ENCODE measurements around the gene RNF26.

RNF26 gene

DNA sequence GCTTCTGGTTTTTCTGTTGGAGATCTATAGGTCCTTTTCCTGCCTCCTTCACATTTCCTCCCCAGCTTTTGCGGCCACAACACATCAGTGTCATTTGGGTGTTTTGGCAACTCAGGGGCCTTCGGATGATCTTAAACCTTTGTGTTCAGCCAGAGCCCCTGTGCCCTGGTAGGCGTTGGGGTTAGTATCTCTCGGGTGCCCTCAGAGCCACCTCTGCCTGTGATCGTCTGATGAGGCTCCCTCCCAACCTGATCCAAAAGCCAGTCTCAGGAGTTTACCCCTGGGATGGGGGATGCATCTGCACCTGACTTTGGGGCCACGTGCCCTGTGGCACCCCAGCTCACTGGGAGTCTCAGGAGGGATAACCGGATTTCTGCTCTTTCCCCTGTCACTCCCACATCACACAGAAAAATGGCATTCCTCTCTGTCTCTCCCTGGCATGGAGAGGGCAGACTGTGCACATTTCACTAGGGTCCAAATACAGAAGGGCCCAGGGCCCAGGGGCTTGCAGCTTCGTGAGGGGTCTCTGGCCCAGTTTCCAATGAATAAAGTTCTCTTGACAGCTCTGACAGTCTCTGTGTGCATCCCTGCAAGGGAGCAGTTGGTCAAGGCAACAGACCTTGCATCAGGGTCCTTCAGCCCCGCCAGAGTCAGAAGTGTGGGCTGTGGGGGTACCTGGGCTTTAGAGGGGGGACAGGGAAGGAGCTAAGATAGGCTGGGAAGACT is 2.6 kb downstream of the RNF26 start:
- DNase-seq (ENCODE audit: low read depth, low spot score), result no peak

DNA sequence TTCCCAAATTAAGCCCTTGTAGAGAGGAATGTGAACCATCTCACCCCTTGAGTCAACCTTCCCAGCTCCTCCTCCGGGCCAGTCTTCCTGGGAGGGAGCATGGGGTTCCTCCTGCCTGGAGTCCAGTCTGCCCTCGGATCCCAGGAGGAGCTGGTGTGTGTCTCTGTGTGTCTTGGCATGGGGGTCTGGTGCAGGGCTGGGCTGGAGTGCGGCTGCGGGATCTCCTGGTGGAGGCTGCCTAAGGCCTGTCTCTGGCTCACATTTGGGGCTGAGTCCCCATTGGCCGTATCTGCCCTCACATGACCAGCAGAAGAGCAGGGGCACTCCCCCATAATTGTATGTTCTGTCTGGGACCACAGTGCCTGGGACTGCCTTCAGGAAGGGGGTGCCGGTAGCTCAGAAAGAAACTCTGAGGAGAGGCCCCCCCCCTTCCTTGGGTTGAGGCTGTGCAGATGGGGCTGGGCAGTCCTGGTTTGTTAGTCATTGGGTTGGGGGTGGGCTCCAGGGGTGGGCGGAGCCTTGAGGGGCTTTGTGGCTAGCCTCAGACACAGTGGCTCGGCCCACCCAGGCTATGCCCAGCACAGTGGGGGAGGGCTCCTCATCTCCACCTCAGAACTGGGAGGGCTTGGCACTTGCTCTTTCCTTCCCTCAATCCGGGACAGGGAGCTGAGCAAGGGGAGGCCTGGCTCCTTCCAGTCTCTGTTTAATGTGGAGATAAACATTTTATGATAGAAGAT is 3.4 kb downstream of the RNF26 start:
- no peak for DNase-seq (ENCODE audit: low read depth, low spot score)

DNA sequence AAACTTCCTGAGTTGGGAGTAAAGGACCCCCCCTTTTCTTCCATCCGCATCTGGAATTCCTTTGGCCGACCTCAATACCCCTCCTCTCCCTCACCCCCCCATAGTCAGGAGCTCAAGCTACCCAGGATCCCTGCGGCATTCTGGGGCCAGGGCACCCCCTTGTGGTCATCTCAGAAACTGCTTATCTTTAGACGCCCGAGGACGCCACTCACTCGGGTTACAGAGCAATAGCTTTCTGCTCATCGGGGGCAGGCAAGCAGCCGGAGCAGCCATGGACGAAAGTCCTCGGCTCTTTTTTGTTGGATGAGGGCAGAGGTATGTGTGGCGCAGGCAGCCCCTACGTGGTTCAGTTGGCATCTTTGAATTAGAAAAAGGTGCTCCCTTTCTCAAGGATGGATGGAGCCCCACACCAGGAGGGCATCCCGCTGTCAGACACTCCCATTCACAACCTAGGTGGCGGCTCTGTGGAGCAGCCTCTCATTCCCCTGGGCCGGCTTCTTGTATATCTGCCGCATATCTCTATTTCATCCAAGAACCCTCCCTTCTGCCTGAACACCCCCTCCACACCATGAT is 4.1 kb downstream of the RNF26 start:
- DNase-seq (ENCODE audit: low read depth, low spot score), result no peak

DNA sequence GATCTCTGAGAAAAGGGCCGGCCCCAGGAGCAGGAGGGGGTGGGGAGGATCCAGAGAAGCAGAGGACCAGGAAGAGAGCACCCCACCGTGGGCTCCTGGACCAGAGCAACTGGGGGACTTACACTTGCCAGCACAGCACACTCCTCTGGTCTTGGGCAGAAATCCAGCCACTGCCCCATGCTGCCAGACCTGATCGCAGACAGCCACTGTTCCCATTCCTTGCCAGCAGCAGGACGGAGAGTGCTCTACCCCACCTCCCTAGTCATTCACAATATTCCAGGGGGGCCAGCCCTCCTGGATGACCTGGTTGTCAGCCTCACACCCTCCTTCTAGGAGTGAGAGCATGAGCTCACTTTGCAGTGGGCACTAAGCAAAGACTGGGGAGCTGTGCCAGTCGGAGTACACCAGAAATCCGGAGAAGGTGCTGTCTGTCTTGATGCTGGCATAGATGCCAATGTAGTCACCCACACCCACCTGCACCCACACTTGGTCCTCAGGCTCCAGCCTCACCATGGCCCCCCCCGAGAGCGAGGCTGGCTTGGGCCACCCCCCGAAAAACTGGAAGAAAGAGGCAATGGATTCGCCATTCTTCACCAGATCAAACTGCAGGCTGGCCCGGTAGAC is 4.8 kb downstream of the RNF26 start:
- no peak for DNase-seq (ENCODE audit: low read depth, low spot score)

DNA sequence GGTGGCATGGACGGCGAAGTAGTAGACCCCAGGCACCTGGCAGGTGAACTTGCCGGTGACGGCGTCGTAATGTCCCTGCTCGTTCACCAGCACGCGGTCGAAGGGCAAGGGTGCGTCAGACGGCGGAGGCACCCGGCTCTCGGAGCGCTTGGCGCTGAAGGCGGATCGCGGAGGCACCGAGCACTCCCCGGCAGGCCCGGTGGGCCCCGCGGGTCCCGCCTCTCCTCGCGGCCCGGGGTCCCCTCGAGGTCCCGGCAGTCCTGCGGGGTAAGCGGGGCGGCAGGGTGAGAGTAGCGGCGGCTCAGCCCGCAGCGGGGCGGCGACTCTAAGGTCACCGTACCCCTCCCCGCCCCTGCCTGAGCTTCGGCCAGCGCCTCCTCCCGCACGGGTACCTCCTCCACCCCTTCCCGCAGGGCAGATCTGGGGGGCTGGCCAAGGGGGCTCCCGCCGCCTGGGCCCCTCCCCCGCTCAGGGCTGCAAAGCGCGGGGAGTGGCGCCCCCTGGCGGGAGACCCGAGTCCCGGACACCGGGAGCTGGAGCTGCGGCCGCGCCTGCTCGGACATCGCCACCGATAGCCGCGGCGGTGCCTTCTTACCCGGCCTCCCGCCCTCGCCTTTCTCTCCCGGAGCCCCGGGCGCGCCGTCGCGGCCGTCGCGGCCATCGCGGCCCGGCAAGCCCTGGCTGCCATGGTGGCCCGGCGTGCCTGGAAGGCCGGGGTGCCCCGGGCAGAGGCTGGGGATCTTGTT is 5.4 kb downstream of the RNF26 start:
- no peak for DNase-seq (ENCODE audit: low read depth, low spot score)

DNA sequence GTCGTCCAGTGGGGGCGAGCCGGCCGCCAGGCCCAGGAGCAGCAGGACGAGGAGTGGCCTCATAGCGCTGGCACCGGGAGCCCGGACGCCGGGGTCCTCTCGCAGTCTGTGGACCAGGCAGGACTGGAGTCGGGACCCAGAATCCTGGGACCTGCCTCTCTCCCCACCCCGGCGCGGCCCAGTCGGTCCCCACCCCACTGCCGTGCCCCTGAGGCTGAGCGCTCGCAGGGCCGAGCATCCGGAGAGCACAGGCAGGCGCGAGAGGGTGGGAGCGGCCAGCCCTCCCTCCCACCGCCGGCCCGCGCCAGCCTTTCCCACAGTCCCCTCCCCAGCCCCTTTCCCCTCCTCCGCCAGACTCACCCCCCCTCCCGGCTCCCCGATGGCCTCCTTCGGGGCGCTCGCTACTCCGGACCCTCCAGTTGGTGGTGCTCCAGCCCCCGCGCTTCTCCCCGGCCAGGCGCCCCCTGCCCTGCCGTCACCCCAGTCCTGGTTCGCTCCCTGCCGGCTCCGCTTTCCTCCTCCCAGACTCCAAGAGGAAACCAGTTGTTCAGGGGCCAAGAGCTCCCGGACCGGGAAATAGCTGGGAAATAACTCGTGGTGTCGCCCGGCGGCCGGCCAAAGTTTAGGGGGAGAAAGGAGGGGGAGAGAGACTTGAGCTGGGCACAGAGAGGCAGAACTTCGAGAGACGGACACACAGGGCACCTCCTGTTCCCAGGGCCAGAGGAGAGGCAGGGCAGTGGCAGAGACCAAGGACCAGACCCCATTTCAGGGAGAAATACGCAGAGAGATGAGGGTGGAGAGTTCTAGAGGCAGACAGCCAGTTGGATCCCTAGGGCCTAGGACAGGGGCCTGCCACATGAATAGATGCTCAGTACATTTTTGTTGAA is 6.3 kb downstream of the RNF26 start, which contains the start of gene C1QTNF5:
Gene C1QTNF5, minus strand, starts transcription at position 549 of the 887 bp plus-strand sequence. Its CDS starts 486 bp downstream, at position 63.
- DNase-seq (ENCODE audit: low read depth, low spot score), result no peak

DNA sequence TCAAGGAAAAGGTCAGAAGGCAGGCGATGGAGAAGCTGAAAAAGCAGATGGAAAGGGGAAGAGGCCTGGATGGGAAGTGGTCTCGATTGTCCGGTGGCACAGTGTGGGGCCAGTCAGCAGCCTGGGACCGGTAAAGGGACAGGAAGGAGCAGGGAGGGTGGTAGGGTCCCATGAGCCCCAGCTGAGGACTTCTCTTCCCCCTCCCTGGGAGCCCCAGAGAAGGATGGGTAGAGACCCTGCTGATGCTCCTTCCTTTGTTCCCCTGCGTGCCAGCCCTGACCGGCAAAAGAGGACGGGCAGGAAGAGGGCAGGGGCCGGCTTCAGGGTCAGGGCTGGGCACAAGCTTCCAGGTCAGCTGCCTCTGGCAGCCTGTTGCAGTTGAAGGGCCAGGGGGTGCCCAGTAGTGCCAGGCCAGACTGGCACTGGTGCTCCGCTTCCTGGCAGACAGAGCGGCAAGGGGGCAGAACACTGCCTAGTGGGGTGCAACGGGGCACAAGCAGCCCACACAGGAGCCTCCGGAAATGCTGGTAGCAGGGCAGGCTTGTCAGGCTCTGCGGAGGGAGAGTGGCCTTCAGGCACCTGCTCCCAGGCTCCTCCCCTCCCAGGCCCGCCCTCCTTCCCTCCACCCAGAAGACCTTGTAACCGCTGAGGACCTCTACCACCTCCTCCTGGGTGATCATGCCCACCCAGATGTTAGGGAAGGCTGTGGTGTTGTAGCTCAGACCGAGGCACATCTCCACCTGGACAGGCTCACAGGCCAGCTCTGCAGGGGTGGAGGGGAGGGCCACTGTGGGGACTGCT is 7.1 kb downstream of the RNF26 start:
- no peak for DNase-seq (ENCODE audit: low read depth, low spot score)

DNA sequence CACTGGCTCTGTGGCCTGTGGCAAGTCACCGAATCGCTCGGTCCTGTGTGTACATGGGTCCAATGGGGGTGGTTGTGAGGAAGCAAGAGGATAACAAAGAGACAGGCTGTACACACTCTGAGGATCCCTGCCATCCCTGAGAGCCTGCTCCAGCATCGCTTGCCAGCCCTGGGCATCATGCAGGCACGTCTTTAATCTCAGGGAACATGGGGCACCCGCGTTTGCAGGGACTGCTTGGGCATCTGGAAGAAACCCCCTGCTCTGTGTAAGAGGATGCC is 7.6 kb downstream of the RNF26 start:
- no peak for DNase-seq (ENCODE audit: low read depth, low spot score)

DNA sequence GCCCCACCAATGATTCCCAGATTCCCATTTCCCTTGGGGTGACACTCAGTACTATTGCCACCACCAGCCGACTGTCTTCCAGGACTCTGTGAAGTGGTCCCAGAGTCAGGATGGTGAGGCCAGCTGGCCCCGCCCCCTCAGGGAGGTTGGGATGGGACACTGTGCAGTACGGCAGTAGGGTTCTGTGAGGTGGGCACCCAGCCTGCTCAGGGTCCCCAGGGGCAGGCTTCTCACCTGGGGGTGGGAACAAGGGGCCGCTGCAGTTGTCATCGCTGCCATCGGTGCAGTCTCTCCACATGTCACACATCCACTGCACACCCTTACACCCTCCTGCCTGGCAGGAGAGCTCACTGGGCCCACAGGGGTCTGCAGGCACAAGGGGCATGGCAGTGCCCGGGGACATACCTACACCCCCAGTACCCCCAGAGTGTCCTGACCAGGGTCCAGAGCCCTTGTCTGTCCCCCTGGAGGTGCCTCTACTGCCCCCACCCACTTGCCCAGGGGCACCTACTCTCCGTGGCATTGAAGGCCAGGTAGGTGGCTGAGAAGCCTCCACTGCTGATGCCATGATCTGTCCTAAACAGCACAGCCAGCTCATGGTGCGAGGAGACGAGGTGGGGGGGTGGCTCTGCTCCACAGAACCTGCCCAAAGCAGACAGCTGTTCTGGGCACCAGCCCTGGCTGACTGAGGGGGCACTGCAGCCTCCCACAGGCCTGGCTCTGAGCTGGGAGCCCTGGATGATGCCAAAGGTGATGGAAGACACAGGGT is 8.2 kb downstream of the RNF26 start:
- no peak for DNase-seq (ENCODE audit: low read depth, low spot score)

DNA sequence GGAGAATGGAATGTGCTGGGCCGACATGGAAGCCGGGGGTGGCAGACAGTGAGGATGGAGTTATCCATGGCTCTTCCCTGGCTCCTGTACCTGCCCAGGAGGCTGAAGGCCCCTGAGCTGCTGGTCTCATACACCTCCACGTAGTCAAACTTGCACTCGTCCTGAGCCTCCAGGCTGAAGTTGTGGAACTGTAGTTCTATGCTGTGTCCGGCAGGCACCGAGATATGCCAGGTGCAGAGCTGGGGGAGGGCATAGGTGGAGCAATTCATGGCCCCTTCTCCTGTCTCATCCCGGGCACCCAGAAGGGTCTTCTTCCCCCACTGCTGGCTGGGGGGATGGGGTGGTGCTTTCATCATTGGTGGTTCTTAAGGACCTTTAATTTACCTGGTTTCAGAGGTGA is 9.4 kb downstream of the RNF26 start:
- no peak for DNase-seq (ENCODE audit: low read depth, low spot score)

DNA sequence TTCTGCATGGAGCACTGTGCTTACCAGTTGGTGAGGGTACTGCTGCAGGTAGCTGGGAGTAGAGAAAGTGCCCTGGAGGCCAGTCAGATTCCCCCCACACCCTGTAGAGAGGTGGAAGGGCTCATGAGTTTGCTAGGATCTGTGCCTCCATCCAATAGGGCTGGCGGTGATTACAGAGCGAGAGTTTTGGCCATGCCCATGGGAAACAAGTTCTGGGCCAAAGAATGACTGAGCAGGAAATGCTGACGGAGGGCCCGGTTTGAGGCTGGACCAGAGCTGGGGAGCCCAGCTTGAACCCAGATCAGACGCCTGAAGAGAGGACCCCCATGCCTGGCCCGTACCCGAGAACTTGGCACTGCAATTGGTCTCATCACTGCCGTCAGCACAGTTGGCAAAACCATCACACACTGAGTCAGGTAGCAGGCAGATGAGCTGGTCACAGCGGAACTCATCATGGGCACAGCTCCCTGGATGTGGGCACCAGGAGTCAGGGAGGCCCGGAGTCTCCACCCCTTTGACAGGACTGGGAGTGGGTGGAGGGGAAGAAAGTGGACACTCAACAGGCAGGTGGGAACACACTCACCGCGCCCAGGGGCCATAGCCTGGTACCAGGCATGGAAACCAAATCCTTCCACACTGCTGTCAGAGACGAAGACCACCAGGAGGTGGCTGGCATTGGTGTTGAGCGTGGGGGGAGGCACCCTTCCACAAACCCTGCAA is 10.1 kb downstream of the RNF26 start:
- no peak for DNase-seq (ENCODE audit: low read depth, low spot score)

DNA sequence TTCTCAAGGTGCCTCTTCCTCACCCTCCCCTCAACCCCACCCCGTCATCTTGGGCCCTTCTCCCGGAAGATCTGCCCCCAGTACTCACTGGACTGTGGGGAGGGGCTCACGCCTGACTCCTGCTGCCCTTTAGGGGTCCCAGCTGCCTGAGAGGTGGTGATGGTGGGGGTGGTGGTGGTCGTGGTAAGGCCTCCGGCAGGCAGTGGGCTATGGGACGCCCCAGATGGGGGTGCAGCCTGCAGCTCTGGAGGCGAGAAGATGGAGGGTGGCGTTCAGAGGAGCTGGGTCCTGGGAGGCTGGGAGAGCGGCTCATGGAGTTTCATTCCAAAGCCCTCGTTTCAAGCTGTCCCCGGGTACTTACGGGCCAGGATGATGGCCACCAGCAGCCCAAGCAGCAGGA is 11.4 kb downstream of the RNF26 start:
- no peak for DNase-seq (ENCODE audit: low read depth, low spot score)

DNA sequence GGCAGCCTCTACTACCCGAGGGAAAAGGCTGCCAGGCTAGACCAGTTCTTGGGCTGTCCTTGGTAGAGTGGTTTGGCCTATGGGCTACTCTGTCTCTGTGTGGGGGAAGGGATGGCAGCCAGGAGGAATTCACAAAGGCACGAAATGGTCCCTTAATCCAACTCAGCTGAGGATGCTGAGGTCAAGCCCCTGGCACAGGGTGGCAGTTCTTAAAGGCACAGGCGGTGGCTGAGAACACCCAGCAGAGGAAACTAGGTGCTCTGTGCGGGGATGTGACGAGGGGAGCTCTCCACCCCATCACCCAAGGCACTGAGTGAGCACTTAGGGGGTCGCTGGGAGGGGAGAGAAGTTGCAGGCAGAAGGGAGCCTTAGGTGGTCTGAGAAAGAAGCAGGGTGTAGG is 12.3 kb downstream of the RNF26 start, which contains the start of gene MFRP:
Gene MFRP, minus strand, starts transcription at position 101 of the 400 bp plus-strand sequence. CDS start 192 bp downstream, outside the sequence.
- no peak for DNase-seq (ENCODE audit: low read depth, low spot score)

DNA sequence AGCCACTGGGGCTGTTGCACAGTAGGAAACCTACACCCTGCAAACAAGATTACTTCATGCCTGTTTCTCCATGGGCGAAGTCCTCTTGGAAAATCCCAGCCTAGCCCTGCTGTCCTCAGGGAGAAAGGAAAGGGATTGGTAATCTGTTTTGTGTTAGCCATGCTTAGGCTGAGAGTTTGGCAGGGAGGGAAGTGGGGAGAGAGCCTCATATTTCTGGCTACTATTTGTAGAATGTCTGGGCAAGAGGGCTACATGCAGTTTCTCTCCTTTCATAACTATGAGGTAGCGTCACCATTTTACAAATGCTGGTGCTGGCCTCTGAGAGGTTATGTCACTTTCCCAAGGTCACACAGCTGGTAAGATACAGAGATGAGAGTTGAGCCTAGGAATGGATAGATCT is 12.9 kb downstream of the RNF26 start:
- DNase-seq (ENCODE audit: low read depth, low spot score), result no peak

DNA sequence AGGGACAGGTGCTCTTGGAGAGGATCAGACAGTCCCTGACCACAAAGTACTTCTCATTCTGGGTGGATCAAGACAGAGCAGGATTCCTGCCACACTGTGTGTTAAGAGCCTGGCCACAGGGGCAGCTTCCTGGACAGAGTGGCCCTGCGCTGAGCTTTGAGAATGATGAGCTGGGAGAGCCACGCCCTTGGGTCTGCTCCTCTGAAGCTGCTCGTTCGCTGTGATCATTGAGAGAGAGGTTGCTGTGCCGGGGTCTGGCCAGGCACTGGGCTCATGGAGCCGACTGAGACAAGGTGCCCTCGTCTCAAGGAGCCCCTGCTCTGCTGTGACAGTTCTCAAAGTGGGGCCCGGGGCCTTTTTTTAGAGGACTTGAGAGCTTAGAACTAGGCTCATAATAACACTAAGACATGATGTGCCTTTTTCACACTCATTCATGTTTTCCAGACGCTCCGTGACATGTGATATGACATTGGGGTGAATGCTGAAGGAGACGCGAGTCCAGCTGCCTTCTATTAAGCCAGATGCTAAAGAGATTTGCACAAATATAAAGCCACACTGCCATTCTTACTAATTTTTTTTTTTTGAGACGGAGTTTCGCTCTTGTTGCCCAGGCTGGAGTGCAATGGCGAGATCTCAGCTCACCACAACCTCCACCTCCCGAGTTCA is 13.7 kb downstream of the RNF26 start:
- DNase-seq (ENCODE audit: low read depth, low spot score), result no peak

DNA sequence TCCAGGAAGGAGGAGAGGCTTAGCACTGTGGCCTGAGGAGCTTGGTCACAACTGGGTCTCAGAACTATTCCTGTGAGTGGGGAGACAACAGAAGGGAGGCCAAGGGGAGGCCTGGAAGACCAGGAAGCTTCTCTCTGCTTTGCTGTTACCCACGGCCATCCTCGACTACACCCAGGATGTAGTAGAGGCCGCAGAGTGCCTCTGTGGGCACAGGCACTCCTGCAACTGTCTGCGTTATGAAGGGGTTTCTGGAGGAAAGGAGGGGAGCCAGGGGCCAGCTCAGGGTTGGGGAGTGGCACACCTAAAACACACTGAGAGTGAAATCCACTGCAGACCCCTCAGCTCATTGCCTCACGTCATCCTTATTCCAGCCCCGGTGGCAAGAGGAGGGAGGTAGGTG is 16.0 kb downstream of the RNF26 start:
- DNase-seq (ENCODE audit: low read depth, low spot score), result no peak

DNA sequence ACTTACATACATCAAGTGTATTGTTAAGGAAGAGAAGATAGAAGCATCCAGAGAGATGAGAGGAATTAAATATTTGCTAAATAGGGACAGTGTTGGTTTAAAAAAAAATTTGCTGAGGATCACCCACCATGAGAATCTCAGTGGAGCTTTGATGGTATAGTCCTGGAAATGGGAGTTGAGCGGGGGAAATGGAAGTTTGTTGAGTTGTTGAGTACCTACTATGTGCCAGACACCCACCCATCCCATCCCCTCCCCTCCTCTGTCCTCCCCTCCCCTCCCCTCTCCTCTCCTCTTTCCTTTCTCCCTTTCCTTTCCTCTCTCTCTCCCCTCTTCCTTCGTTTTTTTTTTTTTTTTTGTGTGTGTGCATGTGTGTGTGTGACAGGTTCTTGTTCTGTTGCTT is 16.9 kb downstream of the RNF26 start:
- no peak for DNase-seq (ENCODE audit: low read depth, low spot score)

DNA sequence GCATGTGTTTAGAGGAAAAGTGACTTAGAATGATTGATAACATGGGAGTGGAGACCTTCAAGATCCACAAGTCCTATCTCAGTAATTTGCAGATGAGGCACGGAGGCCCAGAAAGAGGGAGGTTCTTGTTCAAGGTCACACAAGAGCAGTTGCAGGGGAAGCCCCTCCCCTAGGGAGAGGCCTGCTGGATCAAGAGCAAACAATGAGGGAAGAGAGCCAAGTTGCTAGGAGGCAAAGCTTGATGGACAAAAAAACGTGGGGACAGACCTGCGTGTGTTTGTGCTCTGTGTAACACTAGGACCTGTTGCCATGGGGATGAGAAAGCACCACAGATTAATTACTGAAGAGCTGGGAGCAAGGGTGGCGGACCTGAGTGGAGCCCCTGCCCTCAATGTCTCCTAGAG is 18.5 kb downstream of the RNF26 start:
- DNase-seq (ENCODE audit: low read depth, low spot score), result no peak
